HEK293T (cell line): ENCODE measurements around the gene FBLN2.

Experiments
- FOXK2 ChIP-seq: fragments of 450-650 bp; IDR thresholded peaks from 2 replicates; pipeline ENCODE4 v1.6.1; 2016; ENCODE audit warnings: mild to moderate bottlenecking
- PKNOX1 ChIP-seq: fragments of 450-650 bp; IDR thresholded peaks from 2 replicates; pipeline ENCODE4 v1.6.1; 2016
- TARDBP ChIP-seq: fragments of 450-650 bp; IDR thresholded peaks from 2 replicates; pipeline ENCODE4 v1.6.1; 2016
- ZNF384 ChIP-seq: fragments of 450-650 bp; IDR thresholded peaks from 2 replicates; pipeline ENCODE4 v1.6.1; 2016

- no peak for TF ChIP-seq TARDBP
- TF ChIP-seq FOXK2 = no peak
- TF ChIP-seq PKNOX1 = no peak
- TF ChIP-seq ZNF384 = no peak
Measured at GRCh38 chr3:13530241-13531009, 18.5 kb upstream of the FBLN2 start.
